ENCODE measurements around the gene ITCH. TPM values are rescaled to one million over a fixed set of nuclear protein-coding genes. Genes with fewer than 3 reads are reported as not detected.
A peak's percentile ranks its signal among the peaks of the same experiment; 100 is the strongest.

Gene ITCH
- total and polyA plus RNA-seq, 2 donors (not counting 3 experiments of a cell fraction or from before 2014, with no cell fraction given), result 6.4 to 57.4 TPM

DNA sequence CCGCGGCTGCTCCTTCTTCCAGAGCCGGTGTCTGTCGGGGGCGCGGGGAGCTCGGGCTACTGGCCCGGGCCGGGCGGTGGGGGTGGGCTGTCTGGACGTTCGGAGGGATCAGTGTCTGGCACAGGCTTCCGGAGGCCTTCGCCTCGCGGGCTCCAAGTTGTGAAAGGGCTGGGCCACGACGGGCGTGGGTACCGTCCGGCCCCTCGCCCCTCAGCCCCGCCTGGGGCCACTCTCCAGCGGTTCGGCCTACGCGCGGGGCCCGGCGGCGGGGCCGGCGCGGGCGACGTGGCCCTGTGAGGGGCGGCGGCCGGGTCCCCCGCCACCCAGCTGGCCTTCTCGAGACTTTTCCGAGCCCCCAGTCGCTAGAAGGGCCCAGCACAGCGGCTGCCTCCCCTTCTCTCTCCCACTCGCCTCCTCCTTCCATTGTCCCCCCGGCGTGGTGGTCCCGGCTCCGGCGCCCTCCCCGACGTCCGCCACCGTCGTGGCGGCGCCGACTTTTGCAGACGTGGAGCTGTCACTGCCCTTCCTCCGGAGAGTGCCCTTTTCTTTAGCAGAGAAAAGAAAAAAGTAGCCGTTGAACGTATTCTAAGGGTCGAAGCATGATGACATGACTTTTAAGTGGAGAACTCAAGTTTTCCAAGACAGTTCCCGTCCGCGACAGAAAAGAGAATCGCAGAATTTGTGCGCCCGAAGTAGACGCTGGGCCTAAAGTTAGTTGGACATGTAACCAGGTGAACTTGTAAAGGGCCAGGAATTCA lies 571 bp downstream of the ITCH start:
- intact Hi-C loops (cut with micrococcal nuclease) (loop anchor here (2.0 kb wide), 1 partner anchor 51 kb away; no protein-coding TSS in a partner anchor), dilution Hi-C loops (cut with MboI; ENCODE audit: extremely low pct_ligation_motif_present, low sequenced_read_pairs) (no loop called here)
- BruUV-seq (replicated peaks), result TSS peak; percentile 57

DNA sequence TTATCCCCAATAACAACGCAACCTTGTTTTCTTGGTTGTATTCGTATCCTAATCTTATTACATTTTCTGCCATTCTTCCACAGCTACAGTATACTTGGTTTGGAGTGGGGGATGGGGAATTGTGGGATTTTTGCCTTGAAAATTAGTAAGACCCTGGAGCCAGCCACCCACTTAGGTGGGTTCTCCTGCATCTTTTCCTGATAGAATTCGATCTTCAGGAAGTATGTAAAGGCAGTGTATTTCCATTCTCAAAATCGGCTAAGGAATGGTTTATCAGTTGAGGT lies 1.1 kb downstream of the ITCH start:
- dilution Hi-C loops (cut with MboI; ENCODE audit: extremely low pct_ligation_motif_present, low sequenced_read_pairs) (no loop called here), intact Hi-C loops (cut with micrococcal nuclease) (no loop called here)
- Histone ChIP-seq H2AFZ (ENCODE audit: low read depth, low read length) (peak overlapping the region; percentile 51), H3K27ac (ENCODE audit: insufficient read depth, low read depth, low read length) (peak overlapping the region; percentile 76), H4K20me1 (replicated peaks; ENCODE audit: control insufficient read depth, extremely low read depth, insufficient read depth, low read length) (peaks cover 5% of the 10 kb centered on the region), H3K4me2 (ENCODE audit: insufficient read depth, low read length) (peak overlapping the region; percentile 79), H3K9ac (replicated peaks; ENCODE audit: extremely low read depth, insufficient read depth, low read length) (peak overlapping the region; percentile 87), H3K4me1 (ENCODE audit: control insufficient read depth, extremely low read depth, insufficient read depth, low read length) (peaks cover 14% of the 10 kb centered on the region), H3K36me3 (ENCODE audit: control insufficient read depth in 2 of 2, extremely low read depth in 1 of 2, insufficient read depth in 2 of 2, low read length in 2 of 2) (peaks cover under 1 to 1% of the 10 kb centered on the region in 2 experiments), H3K4me3 (replicated peaks in 1 of 3; ENCODE audit: insufficient read depth in 1 of 3, low read depth in 1 of 3, low read length in 3 of 3) (peak overlapping the region; percentile 84 to 97 (median 88)), H3K79me2 (ENCODE audit: control insufficient read depth, insufficient read depth, low read length) (peaks cover 58% of the 10 kb centered on the region), H3K27me3 (ENCODE audit: control insufficient read depth in 2 of 2, insufficient read depth in 2 of 2, low read length in 2 of 2) (no peaks in the 10 kb centered on the region), H3K9me3 (replicated peaks; ENCODE audit: control insufficient read depth, insufficient read depth, low read length) (no peaks in the 10 kb centered on the region), H3K9me1 (replicated peaks; ENCODE audit: control insufficient read depth, extremely low read depth, insufficient read depth, low read length) (no peaks in the 10 kb centered on the region)
- ChIA-PET CTCF (interaction anchor here (1.6 to 3.1 kb wide), 2 partner anchors 12 to 51 kb away, joined by 5 to 40 read pairs; no protein-coding TSS in a partner anchor), POLR2A (interaction anchor here (2.0 kb wide), 1 partner anchor 51 kb away, joined by 9 read pairs; no protein-coding TSS in a partner anchor)
- peak; percentile 55 for FAIRE-seq
- no peak for TF ChIP-seq JUN (IDR thresholded peaks at IDR 0.05; ENCODE audit: borderline replicate concordance, insufficient read depth, insufficient read length, low read depth)
- no peak for TF ChIP-seq FOS (IDR thresholded peaks at IDR 0.05; ENCODE audit: borderline replicate concordance, insufficient read depth, low read length)
- TF ChIP-seq EZH2 (IDR thresholded peaks at IDR 0.05; ENCODE audit: borderline replicate concordance, low read depth, low read length, severe bottlenecking), result no peak
- TF ChIP-seq GATA2 (IDR thresholded peaks at IDR 0.05; ENCODE audit: insufficient read depth, insufficient read length, low read depth, low read length), result no peak
- TF ChIP-seq, protein P1, sequence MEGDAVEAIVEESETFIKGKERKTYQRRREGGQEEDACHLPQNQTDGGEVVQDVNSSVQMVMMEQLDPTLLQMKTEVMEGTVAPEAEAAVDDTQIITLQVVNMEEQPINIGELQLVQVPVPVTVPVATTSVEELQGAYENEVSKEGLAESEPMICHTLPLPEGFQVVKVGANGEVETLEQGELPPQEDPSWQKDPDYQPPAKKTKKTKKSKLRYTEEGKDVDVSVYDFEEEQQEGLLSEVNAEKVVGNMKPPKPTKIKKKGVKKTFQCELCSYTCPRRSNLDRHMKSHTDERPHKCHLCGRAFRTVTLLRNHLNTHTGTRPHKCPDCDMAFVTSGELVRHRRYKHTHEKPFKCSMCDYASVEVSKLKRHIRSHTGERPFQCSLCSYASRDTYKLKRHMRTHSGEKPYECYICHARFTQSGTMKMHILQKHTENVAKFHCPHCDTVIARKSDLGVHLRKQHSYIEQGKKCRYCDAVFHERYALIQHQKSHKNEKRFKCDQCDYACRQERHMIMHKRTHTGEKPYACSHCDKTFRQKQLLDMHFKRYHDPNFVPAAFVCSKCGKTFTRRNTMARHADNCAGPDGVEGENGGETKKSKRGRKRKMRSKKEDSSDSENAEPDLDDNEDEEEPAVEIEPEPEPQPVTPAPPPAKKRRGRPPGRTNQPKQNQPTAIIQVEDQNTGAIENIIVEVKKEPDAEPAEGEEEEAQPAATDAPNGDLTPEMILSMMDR (IDR thresholded peaks at IDR 0.05; ENCODE audit: extremely low read depth in 1 of 2, insufficient read depth in 1 of 2, low read depth in 1 of 2, low read length in 2 of 2), result no peak
- TF ChIP-seq, protein P2, sequence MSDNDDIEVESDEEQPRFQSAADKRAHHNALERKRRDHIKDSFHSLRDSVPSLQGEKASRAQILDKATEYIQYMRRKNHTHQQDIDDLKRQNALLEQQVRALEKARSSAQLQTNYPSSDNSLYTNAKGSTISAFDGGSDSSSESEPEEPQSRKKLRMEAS (IDR thresholded peaks at IDR 0.05; ENCODE audit: insufficient read depth, insufficient read length), result no peak
- no peak for TF ChIP-seq POLR2A (IDR thresholded peaks at IDR 0.05; ENCODE audit: low read depth, low read length)
- TF ChIP-seq MYC (IDR thresholded peaks at IDR 0.05; ENCODE audit: low read depth, low read length), result no peak
- no peak for TF ChIP-seq POLR2AphosphoS5 (IDR thresholded peaks at IDR 0.05; ENCODE audit: insufficient read depth, low read depth, low read length)
- no peak for DNase-seq (ENCODE audit: low read depth, low spot score)
- no TSS peak for BruUV-seq (replicated peaks)

More for the DNA sequence above, 571 bp downstream of the ITCH start:
- no peak for FAIRE-seq
- ChIA-PET POLR2A (interaction anchor here (0.6 to 2.0 kb wide), 6 partner anchors 10 to 153 kb away, joined by 3 to 9 read pairs (median 4); partner anchors contain the start of gene DYNLRB1), CTCF (interaction anchor here (1.0 to 3.1 kb wide), 4 partner anchors 13 to 173 kb away, joined by 4 to 40 read pairs (median 6); no protein-coding TSS in a partner anchor)
- H2AFZ ChIP-seq (ENCODE audit: low read depth, low read length), result peak overlapping the region; percentile 51
- peak overlapping the region; percentile 84 to 97 (median 88) for H3K4me3 ChIP-seq (replicated peaks in 1 of 3; ENCODE audit: insufficient read depth in 1 of 3, low read depth in 1 of 3, low read length in 3 of 3)
- no peak for TF ChIP-seq MYC (IDR thresholded peaks at IDR 0.05; ENCODE audit: low read depth, low read length)
- TF ChIP-seq JUN (IDR thresholded peaks at IDR 0.05; ENCODE audit: borderline replicate concordance, insufficient read depth, insufficient read length, low read depth), result no peak
- peak overlapping the region; percentile 79 for H3K4me2 ChIP-seq (ENCODE audit: insufficient read depth, low read length)
- H3K79me2 ChIP-seq (ENCODE audit: control insufficient read depth, insufficient read depth, low read length), result peaks cover 53% of the 10 kb centered on the region
- H3K9me1 ChIP-seq (replicated peaks; ENCODE audit: control insufficient read depth, extremely low read depth, insufficient read depth, low read length), result no peaks in the 10 kb centered on the region
- peak overlapping the region; percentile 87 for H3K9ac ChIP-seq (replicated peaks; ENCODE audit: extremely low read depth, insufficient read depth, low read length)
- H4K20me1 ChIP-seq (replicated peaks; ENCODE audit: control insufficient read depth, extremely low read depth, insufficient read depth, low read length), result peaks cover 5% of the 10 kb centered on the region
- no peaks in the 10 kb centered on the region for H3K27me3 ChIP-seq (ENCODE audit: control insufficient read depth in 2 of 2, insufficient read depth in 2 of 2, low read length in 2 of 2)
- no peaks in the 10 kb centered on the region for H3K9me3 ChIP-seq (replicated peaks; ENCODE audit: control insufficient read depth, insufficient read depth, low read length)
- DNase-seq (ENCODE audit: low read depth, low spot score), result peak; percentile 60
- H3K4me1 ChIP-seq (ENCODE audit: control insufficient read depth, extremely low read depth, insufficient read depth, low read length), result peaks cover 14% of the 10 kb centered on the region
- no peaks in the 10 kb centered on the region for H3K36me3 ChIP-seq (ENCODE audit: control insufficient read depth in 2 of 2, extremely low read depth in 1 of 2, insufficient read depth in 2 of 2, low read length in 2 of 2)
- peak overlapping the region; percentile 76 for H3K27ac ChIP-seq (ENCODE audit: insufficient read depth, low read depth, low read length)

Data from endothelial cell of umbilical vein (primary cell).